Gastroesophageal sphincter (tissue), 4 donors: ENCODE data around the gene DNAJC7. TPM values are rescaled to one million over a fixed set of nuclear protein-coding genes. Genes with fewer than 3 reads are reported as not detected.

Experiments
- ATAC-seq: fragments of 150-250 bp; one replicate; pipeline ENCODE4 v1.9.1; 2016; ENCODE audit warnings: mild to moderate bottlenecking, moderate library complexity
- H3K27ac ChIP-seq, 4 donors: fragments of 200-600 bp; sonication (generic) in 3 of 4; 1 replicate in 3 of 4; 2 replicates in 1 of 4; pipeline ENCODE4 v1.5.1; 2016 to 2019
- H3K27me3 ChIP-seq: fragments of 200-600 bp; sonication (generic); one replicate; pipeline ENCODE4 v1.5.1; 2019
- H3K36me3 ChIP-seq, 2 donors: fragments of 200-600 bp; sonication (generic); one replicate each; pipeline ENCODE4 v1.5.1; 2019; ENCODE audit warnings: control low read depth in 1 of 2
- H3K4me1 ChIP-seq, 3 donors: fragments of 200-600 bp; sonication (generic); 1 replicate in 2 of 3; 2 replicates in 1 of 3; pipeline ENCODE4 v1.5.1; 2016 to 2019; ENCODE audit warnings: control low read depth in 2 of 3
- H3K4me3 ChIP-seq, 2 donors: fragments of 200-600 bp; sonication (generic); one replicate each; pipeline ENCODE4 v1.5.1; 2019; ENCODE audit warnings: mild to moderate bottlenecking in 1 of 2, moderate library complexity in 1 of 2
- H3K9me3 ChIP-seq, 3 donors: fragments of 200-600 bp; sonication (generic); one replicate each; pipeline ENCODE4 v1.5.1; 2017 to 2019; ENCODE audit warnings: control low read depth in 2 of 3
- CTCF ChIP-seq, 4 experiments: fragments of 200-600 bp in 2 of 4; fragments of 450-650 bp in 2 of 4; sonication (generic) in 1 of 4; IDR thresholded peaks; one replicate each; pipeline ENCODE4 v1.5.1; 2017 to 2019; ENCODE audit warnings: antibody characterized with exemption in 4 of 4, mild to moderate bottlenecking in 2 of 4, moderate library complexity in 2 of 4
- EP300 ChIP-seq: sonication (generic); formaldehyde crosslinking; IDR thresholded peaks from one replicate; pipeline ENCODE4 v1.6.1; 2017; ENCODE audit warnings: antibody characterized with exemption, mild to moderate bottlenecking
- POLR2A ChIP-seq, 2 donors: fragments of 450-650 bp; IDR thresholded peaks; one replicate each; pipeline ENCODE4 v1.6.1; 2017; ENCODE audit warnings: antibody characterized with exemption in 2 of 2, mild to moderate bottlenecking in 2 of 2, moderate library complexity in 1 of 2
- POLR2AphosphoS5 ChIP-seq: sonication (generic); formaldehyde crosslinking; IDR thresholded peaks from one replicate; pipeline ENCODE4 v1.6.1; 2017; ENCODE audit warnings: antibody characterized with exemption
- WGBS, 2 donors: methylation state at CpG; one replicate each; pipeline ENCODE4 v1.1.5; 2018; ENCODE audit warnings: low coverage in 1 of 2; 5-methylcytosine and 5-hydroxymethylcytosine counted together
- total RNA-seq, 4 donors: library from RNA; depleted of rRNA; stranded (reverse); fragments of >200 nt; gene quantifications; one replicate each; pipeline ENCODE4 v1.1.0, GENCODE V29; 2016

The DNAJC7 gene
- total RNA-seq, 4 donors from 2014 or later, result 41.9 to 59.6 (median 54.4) TPM

GRCh38 chr17:42009170-42009569 lies 8.1 kb downstream of the DNAJC7 start:
- TF ChIP-seq POLR2AphosphoS5 (no peak), CTCF (IDR thresholded peaks at IDR 0.05) (peak in 1 of 4 experiments; percentile 13), EP300 (no peak), POLR2A (IDR thresholded peaks at IDR 0.05) (no peak)
- no peaks in the 10 kb centered on the region for H3K36me3 ChIP-seq
- H3K9me3 ChIP-seq, result no peaks in the 10 kb centered on the region
- H3K27me3 ChIP-seq, result no peaks in the 10 kb centered on the region
- H3K27ac ChIP-seq, result no peak overlapping the region
- no peak for ATAC-seq
- H3K4me1 ChIP-seq, result peaks cover 0 to 91% (median 32%) of the 10 kb centered on the region in 3 donors
- H3K4me3 ChIP-seq, result no peak overlapping the region
- 62 to 73% methylated on average over 3 of the region's 4 CpGs for WGBS, 2 donors

- no peak for TF ChIP-seq CTCF (IDR thresholded peaks at IDR 0.05)
- no peak for TF ChIP-seq EP300
- no peak for TF ChIP-seq POLR2AphosphoS5
- no peak for TF ChIP-seq POLR2A (IDR thresholded peaks at IDR 0.05)
- Histone ChIP-seq H3K4me3 (no peak overlapping the region), H3K27ac (no peak overlapping the region), H3K36me3 (peaks cover 0 to 32% of the 10 kb centered on the region in 2 donors), H3K27me3 (no peaks in the 10 kb centered on the region), H3K4me1 (peaks cover 0 to 73% (median 5%) of the 10 kb centered on the region in 3 donors), H3K9me3 (no peaks in the 10 kb centered on the region)
- WGBS, 2 donors, result 38 to 50% methylated on average over 1 of the region's 1 CpG
- no peak for ATAC-seq
Measured at GRCh38 chr17:42005166-42005565, 12.1 kb downstream of the DNAJC7 start.

GRCh38 chr17:42002792-42003301 lies 14.4 kb downstream of the DNAJC7 start:
- no peak for TF ChIP-seq CTCF (IDR thresholded peaks at IDR 0.05)
- peaks cover 5 to 55% of the 10 kb centered on the region in 2 donors for H3K36me3 ChIP-seq

GRCh38 chr17:42002175-42002791 lies 15.0 kb downstream of the DNAJC7 start:
- ATAC-seq, result no peak
- Histone ChIP-seq H3K27ac (no peak overlapping the region), H3K4me3 (no peak overlapping the region), H3K4me1 (peaks cover 0 to 51% (median 0%) of the 10 kb centered on the region in 3 donors), H3K36me3 (peaks cover 5 to 61% of the 10 kb centered on the region in 2 donors), H3K27me3 (no peaks in the 10 kb centered on the region), H3K9me3 (no peaks in the 10 kb centered on the region)
- TF ChIP-seq EP300 (no peak), POLR2AphosphoS5 (no peak), CTCF (IDR thresholded peaks at IDR 0.05) (no peak), POLR2A (IDR thresholded peaks at IDR 0.05) (no peak)
- 83 to 86% methylated on average over 7 of the region's 7 CpGs for WGBS, 2 donors

More at GRCh38 chr17:42002792-42003301, 14.4 kb downstream of the DNAJC7 start:
- H3K4me1 ChIP-seq, result peaks cover 0 to 56% (median 0%) of the 10 kb centered on the region in 3 donors
- ATAC-seq, result no peak
- WGBS, 2 donors, result 69 to 71% methylated on average over 3 of the region's 3 CpGs
- H3K27me3 ChIP-seq, result no peaks in the 10 kb centered on the region
- no peak overlapping the region for H3K27ac ChIP-seq
- H3K9me3 ChIP-seq, result no peaks in the 10 kb centered on the region
- H3K4me3 ChIP-seq, result no peak overlapping the region

- ATAC-seq, result no peak
- Histone ChIP-seq H3K9me3 (no peaks in the 10 kb centered on the region), H3K27me3 (no peaks in the 10 kb centered on the region), H3K4me3 (no peak overlapping the region), H3K27ac (no peak overlapping the region), H3K36me3 (peaks cover 5 to 67% of the 10 kb centered on the region in 2 donors), H3K4me1 (peaks cover 0 to 47% (median 0%) of the 10 kb centered on the region in 3 donors)
- TF ChIP-seq POLR2AphosphoS5 (no peak), EP300 (no peak), POLR2A (IDR thresholded peaks at IDR 0.05) (no peak), CTCF (IDR thresholded peaks at IDR 0.05) (no peak)
- WGBS, 2 donors, result 65 to 85% methylated on average over 2 of the region's 2 CpGs
Measured at GRCh38 chr17:42001729-42002128, 15.5 kb downstream of the DNAJC7 start.
